Transverse colon (tissue), 4 donors: ENCODE results near the gene MSI2.

Experiments
- CTCF ChIP-seq, 5 experiments: fragments of 200-600 bp in 3 of 5; fragments of 450-650 bp in 2 of 5; sonication (generic) in 3 of 5; IDR thresholded peaks; 1 replicate in 2 of 5; 2 replicates in 3 of 5; pipeline ENCODE4 v1.5.1; 2016 to 2017; ENCODE audit warnings: antibody characterized with exemption in 5 of 5, inconsistent platforms in 3 of 5, mild to moderate bottlenecking in 2 of 5, moderate library complexity in 1 of 5
- EP300 ChIP-seq: sonication (generic); formaldehyde crosslinking; IDR thresholded peaks from one replicate; pipeline ENCODE4 v1.6.1; 2017; ENCODE audit warnings: antibody characterized with exemption, low read depth
- POLR2A ChIP-seq: fragments of 450-650 bp; IDR thresholded peaks from one replicate; pipeline ENCODE4 v1.6.1; 2016; ENCODE audit warnings: antibody characterized with exemption, mild to moderate bottlenecking, moderate library complexity
- POLR2AphosphoS5 ChIP-seq, 3 donors: sonication (generic); formaldehyde crosslinking; IDR thresholded peaks; one replicate each; pipeline ENCODE4 v1.6.1; 2016; ENCODE audit warnings: antibody characterized with exemption in 3 of 3

- no peak for TF ChIP-seq CTCF (IDR thresholded peaks at IDR 0.05)
- TF ChIP-seq EP300 = no peak
- no peak for TF ChIP-seq POLR2AphosphoS5 (IDR thresholded peaks at IDR 0.05)
- TF ChIP-seq POLR2A = no peak
These were observed 298.7 kb downstream of the MSI2 start for GRCh38 chr17:57554826-57555635.
